G401 (cell line): Measurements from ENCODE around the gene OLFM3. TPM values are rescaled to one million over a fixed set of nuclear protein-coding genes. Genes with fewer than 3 reads are reported as not detected.

Experiments
- DNase-seq: peaks from one replicate; pipeline ENCODE4 v3.0.0-alpha.2; 2015; ENCODE audit warnings: low spot score
- in situ Hi-C: cut with HindIII; loops from 2 replicates; pipeline ENCODE4 v1.10.0; 2016; ENCODE audit warnings: low sequenced_read_pairs, mixed read lengths
- total RNA-seq: library from RNA; depleted of rRNA; stranded (reverse); fragments of >200 nt; shearing (Covaris generic); gene quantifications from 2 replicates; pipeline ENCODE4 v1.2.3, GENCODE V29; 2014

Gene OLFM3
- total RNA-seq, 1 experiment from 2014 or later, result not detected

- in situ Hi-C loops, result no loop called here
- peak; percentile 68 for DNase-seq
These were observed 37.3 kb downstream of the OLFM3 start for GRCh38 chr1:101959456-101959855.

DNA sequence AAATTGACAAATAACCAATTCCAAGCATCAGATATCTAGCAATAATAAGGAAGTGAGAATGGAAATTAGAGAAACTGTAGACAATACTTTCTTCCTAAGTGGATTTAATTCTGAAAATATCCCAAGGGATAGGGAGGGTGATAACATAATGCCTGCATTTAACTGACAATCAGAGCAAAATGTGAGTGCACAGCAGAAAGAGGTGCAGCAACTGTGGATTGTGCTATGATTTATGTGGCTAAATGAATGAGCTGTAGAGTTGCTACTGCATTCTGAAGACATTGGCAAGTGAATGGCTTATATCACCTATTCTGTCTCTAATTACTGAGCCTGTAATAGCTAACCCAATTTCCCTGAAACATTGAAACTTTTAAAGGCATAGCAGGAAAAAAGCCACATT is 39.0 kb downstream of the OLFM3 start:
- peak; percentile 63 for DNase-seq
- in situ Hi-C loops, result no loop called here

DNA sequence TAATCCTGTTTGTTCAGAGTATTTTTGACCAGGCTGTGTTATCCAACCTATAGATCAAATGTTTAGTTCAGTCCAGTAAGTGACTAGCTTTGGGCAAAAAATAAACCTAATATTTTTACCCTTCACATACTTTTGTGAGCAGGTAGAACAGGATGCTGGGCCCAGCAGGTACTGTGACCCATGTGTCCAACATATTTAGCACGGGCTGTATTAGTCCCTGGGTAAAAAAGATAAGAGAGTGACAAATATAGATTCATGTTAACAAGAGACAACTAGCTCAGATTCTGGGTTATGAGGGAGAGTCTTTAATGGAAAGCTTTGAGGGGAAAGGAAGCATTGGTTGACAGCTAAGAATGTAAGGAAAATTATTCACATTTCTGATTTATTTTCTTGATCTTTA is 43.1 kb downstream of the OLFM3 start:
- DNase-seq, result peak; percentile 60
- in situ Hi-C loops, result no loop called here

DNA sequence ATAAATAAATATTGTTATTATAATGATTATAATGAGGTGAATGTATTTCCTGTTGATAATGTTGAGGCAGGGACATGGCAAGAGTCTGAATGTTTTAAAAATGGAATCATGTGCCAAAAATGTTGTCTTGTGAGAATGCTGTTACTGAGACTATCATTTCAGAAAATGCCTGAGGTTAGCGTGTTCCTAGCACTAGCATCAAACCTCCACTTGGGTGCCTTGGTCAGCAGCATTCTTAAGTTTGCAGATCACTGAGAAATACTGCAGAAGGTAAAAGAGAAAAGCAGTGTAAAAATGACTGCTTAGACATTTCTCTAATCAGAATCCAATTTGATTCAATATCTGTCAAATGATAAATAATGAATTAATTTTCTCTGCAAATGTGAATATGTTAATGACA is 50.8 kb downstream of the OLFM3 start:
- no peak for DNase-seq
- in situ Hi-C loops, result no loop called here

DNA sequence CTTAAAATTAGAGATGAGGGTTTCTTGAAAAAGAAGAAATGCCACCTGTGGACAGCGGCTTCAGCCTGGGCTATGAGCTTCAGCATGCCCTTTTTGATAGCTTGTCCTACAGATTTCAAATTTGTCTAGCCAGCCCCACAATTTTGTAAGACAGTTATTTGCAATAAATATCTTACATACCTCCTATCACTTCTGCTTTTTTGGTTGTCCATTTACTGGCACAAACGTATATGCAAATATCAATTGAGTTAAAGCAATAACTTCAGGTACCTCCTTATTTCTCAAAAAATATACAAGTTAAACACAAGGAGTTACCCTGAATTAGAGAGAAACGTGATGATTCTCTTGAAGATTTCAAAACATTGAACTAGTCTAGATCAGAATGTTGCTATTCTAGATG is 53.5 kb downstream of the OLFM3 start:
- DNase-seq, result no peak
- in situ Hi-C loops, result no loop called here

DNA sequence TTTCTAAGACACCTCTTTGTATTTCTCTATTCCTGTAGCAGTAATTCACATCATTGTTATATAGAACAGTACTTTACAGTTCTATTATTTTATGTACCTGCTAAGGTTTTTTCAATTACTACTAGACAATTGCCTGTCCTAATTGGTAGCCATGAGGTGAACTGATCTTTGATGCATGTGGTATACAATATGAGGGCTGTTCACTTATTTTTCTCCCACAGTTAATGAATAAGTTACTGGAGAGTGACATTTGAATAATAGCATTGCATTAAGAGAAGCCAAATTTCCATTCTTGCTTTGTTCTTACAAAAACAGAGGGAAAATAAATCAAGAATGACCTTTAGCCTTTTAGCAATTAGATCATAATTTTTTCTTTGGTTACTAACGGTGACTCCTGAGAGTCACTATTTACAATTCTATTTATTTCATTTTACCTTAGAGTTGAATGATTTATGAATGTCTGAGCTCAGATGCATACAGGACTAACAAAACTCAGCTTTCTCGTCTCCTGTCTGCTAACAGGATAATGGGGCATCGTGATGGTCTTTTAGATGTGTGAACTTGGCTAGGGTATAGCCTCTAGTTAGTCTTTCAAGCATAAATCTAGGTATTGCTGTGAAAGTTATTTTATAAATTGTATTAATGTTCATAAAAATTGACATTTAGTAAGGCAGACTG is 54.1 kb downstream of the OLFM3 start:
- in situ Hi-C loops, result no loop called here
- no peak for DNase-seq

DNA sequence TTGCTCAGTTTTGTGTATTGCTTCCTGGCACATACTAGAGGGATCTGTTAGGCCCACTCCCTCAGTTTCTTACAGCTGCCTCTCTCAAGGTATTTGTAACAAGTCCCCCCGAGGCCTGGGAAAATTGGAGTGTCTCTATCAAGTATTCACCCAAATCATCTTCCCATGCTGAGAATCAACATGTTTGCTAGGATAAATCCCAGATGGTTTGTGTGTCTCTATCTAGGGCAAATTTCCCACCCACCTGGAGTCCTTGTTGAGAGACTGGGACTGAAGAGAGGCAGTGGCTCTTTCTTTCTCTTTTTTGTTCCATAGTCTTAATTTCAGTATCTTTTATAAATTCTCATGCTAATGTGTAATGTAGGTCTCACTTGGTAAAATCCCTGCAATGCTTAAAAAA is 58.0 kb downstream of the OLFM3 start:
- in situ Hi-C loops, result no loop called here
- peak; percentile 76 for DNase-seq

- DNase-seq, result peak; percentile 40
These were observed 67.4 kb downstream of the OLFM3 start for GRCh38 chr1:101929343-101929742.

GRCh38 chr1:101928829-101929228 is 67.9 kb downstream of the OLFM3 start:
- in situ Hi-C loops, result no loop called here
- no peak for DNase-seq

More at GRCh38 chr1:101929343-101929742, 67.4 kb downstream of the OLFM3 start:
- in situ Hi-C loops, result no loop called here

- in situ Hi-C loops, result no loop called here
- no peak for DNase-seq
These were observed 72.0 kb downstream of the OLFM3 start for GRCh38 chr1:101924700-101925099.

- in situ Hi-C loops, result no loop called here
- DNase-seq, result no peak
These were observed 76.1 kb downstream of the OLFM3 start for GRCh38 chr1:101920577-101920976.

DNA sequence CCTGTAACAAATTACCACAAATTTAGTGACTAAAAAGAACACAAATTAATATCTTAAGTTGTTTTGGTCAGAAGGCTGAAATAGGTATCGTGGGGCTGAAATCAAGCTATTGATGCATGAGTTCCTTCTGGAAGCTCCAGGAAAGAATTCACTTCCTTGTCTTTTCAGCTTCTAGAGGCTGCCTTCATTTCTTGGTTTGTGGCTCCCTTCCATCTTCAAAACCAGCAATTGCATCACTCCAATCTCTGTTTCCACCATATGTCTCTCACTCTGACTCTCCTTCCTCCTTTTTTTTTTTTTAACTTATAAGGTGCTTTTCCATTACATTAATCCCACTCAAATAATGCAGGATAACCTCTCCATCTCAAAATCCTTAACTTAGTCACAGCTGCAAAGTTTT is 78.4 kb downstream of the OLFM3 start:
- DNase-seq, result peak; percentile 69
- in situ Hi-C loops, result no loop called here

- peak; percentile 86 for DNase-seq
- in situ Hi-C loops, result no loop called here
These were observed 81.1 kb downstream of the OLFM3 start for GRCh38 chr1:101915597-101915996.

DNA sequence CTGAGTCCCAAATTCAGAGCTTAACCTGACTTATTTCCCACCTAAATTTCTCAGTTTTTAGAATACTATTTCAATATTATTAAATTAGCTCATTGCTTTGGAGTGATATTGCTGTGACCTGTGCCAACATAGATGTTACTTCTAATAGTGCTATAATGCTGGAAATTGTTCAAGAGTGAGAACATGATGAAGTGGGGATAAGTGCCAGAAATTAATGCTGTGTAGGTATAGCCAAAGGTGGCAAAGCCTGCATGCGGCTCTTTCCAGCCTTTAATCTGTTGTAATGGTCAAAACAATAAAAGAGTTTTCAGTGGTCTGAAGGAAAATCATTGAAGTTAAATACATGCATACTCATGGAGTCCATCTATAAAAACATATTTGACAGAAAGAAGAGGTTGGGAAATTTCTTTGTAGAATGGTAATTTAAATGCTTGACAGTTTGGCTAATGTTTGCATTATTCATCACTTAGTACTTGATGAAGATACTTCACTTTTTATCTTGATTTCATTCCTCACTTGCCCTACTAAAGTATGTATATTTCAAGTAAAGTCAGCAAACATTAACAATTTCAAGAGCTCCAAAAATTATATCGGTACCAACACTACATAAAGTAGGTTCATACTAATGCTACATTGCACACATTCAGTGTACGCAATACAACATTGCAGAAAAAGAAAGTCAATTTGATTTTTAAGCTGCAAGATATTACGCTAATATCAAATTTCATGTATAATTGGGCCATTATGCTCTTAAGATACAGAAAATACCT is 82.1 kb downstream of the OLFM3 start:
- in situ Hi-C loops, result no loop called here
- DNase-seq, result peak; percentile 70

- DNase-seq, result peak; percentile 52
- in situ Hi-C loops, result no loop called here
These were observed 84.8 kb downstream of the OLFM3 start for GRCh38 chr1:101911894-101912293.

GRCh38 chr1:101908980-101909379 is 87.7 kb downstream of the OLFM3 start:
- DNase-seq, result no peak
- in situ Hi-C loops, result no loop called here

GRCh38 chr1:101907264-101907663 is 89.5 kb downstream of the OLFM3 start:
- in situ Hi-C loops, result no loop called here
- peak; percentile 53 for DNase-seq

GRCh38 chr1:101905283-101905835 is 91.4 kb downstream of the OLFM3 start:
- in situ Hi-C loops, result no loop called here
- no peak for DNase-seq

GRCh38 chr1:101902199-101902598 is 94.5 kb downstream of the OLFM3 start:
- DNase-seq, result peak; percentile 96

GRCh38 chr1:101898137-101898536 is 98.6 kb downstream of the OLFM3 start:
- in situ Hi-C loops, result no loop called here
- no peak for DNase-seq

More at GRCh38 chr1:101902199-101902598, 94.5 kb downstream of the OLFM3 start:
- in situ Hi-C loops, result no loop called here
